Mammary epithelial cell (primary cell): Measurements from ENCODE around the gene BCAM.

ENCODE experiments used
- EZH2 ChIP-seq: IDR thresholded peaks from 2 replicates; pipeline ENCODE4 v1.6.1; 2012; ENCODE audit warnings: low read length, inconsistent platforms, borderline replicate concordance
- TF ChIP-seq, protein P1 (sequence below), 2 donors: IDR thresholded peaks in 1 of 2; conservative IDR thresholded peaks in 1 of 2; 2 replicates each; pipeline ENCODE4 v1.5.1; 2011 to 2012; ENCODE audit warnings: inconsistent platforms in 2 of 2, low read length in 2 of 2, mild to moderate bottlenecking in 2 of 2, control low read depth in 1 of 2, low read depth in 1 of 2; ENCODE audit not compliant: insufficient read depth in 1 of 2; ENCODE audit errors: extremely low read depth in 1 of 2

DNA sequence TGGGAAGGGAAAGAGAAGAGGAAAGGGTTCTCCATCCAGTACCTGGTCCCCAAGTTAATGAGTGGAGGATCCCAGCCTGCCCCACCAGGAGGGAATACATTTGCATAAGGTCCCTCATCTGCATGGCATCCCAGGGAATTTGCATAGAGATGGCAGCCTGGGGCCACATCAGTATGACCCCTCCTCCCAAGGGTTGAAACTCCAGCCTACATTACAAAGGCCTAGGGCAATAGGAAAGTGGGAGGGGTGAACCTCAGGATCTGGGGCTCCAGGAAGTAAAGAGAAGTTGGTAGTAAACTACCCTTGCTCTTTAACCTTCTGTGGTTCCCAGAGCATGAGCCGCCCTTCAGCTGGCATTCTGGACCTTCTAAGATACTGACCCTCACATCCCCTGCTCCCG, 30.4 kb downstream of the BCAM start:
- TF ChIP-seq, protein P1, sequence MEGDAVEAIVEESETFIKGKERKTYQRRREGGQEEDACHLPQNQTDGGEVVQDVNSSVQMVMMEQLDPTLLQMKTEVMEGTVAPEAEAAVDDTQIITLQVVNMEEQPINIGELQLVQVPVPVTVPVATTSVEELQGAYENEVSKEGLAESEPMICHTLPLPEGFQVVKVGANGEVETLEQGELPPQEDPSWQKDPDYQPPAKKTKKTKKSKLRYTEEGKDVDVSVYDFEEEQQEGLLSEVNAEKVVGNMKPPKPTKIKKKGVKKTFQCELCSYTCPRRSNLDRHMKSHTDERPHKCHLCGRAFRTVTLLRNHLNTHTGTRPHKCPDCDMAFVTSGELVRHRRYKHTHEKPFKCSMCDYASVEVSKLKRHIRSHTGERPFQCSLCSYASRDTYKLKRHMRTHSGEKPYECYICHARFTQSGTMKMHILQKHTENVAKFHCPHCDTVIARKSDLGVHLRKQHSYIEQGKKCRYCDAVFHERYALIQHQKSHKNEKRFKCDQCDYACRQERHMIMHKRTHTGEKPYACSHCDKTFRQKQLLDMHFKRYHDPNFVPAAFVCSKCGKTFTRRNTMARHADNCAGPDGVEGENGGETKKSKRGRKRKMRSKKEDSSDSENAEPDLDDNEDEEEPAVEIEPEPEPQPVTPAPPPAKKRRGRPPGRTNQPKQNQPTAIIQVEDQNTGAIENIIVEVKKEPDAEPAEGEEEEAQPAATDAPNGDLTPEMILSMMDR (conservative IDR thresholded peaks at IDR 0.05 in 1 of 2, IDR thresholded peaks at IDR 0.05 in 1 of 2; ENCODE audit: extremely low read depth in 1 of 2, insufficient read depth in 1 of 2, low read depth in 1 of 2, low read length in 2 of 2), result no peak
- TF ChIP-seq EZH2, result no peak
